Caco-2 (cell line): ENCODE results near the gene TFAM. TPM values are rescaled to one million over a fixed set of nuclear protein-coding genes. Genes with fewer than 3 reads are reported as not detected.
A peak's percentile ranks its signal among the peaks of the same experiment; 100 is the strongest.

ENCODE experiments used
- BruUV-seq: library from RNA; stranded (reverse); fragments of 400-500 nt; replicated peaks from 2 replicates; lab custom pipeline; 2021; lab: Mats Ljungman, UMichigan
- CTCF ChIA-PET: fragments of 300-600 bp; sonication (Branson Sonifier 250); formaldehyde crosslinking; loops from one replicate; lab custom pipeline; 2022; ENCODE audit warnings: antibody characterized with exemption; lab: Charles Lee
- POLR2A ChIA-PET: fragments of 300-600 bp; sonication (Branson Sonifier 250); formaldehyde crosslinking; loops from one replicate; lab custom pipeline; 2022; ENCODE audit warnings: antibody characterized with exemption; lab: Charles Lee
- DNase-seq, 2 experiments: peaks; one replicate each; pipeline versions ENCODE4 v3.0.0 to v3.0.0-alpha.2; 2020 to 2022
- H3K27me3 ChIP-seq: replicated peaks from 2 replicates; pipeline ENCODE4 v1.6.0; 2011; ENCODE audit warnings: low read length; ENCODE audit not compliant: control insufficient read depth, insufficient read depth
- H3K36me3 ChIP-seq: 2 replicates; pipeline ENCODE4 v1.5.1; 2011; ENCODE audit warnings: low read length; ENCODE audit not compliant: control insufficient read depth, insufficient read depth
- H3K4me1 ChIP-seq: fragments of 250-450 bp; sonication (Bioruptor Pico); 2 replicates; pipeline ENCODE4 v1.5.1; 2020; ENCODE audit warnings: mild to moderate bottlenecking
- H3K4me3 ChIP-seq: 2 replicates; pipeline ENCODE4 v1.5.1; 2011; ENCODE audit warnings: low read depth, mild to moderate bottlenecking, control low read depth, low read length
- H3K9me3 ChIP-seq: fragments of 250-450 bp; sonication (Bioruptor Pico); 2 replicates; pipeline ENCODE4 v1.5.1; 2020; ENCODE audit warnings: mild to moderate bottlenecking, moderate library complexity
- H3K27ac Mint-ChIP-seq: one replicate; pipeline ENCODE4 v1.8.0; 2022; ENCODE audit warnings: mixed read lengths; ENCODE audit not compliant: unreplicated experiment
- H3K27me3 Mint-ChIP-seq: one replicate; pipeline ENCODE4 v1.8.0; 2022; ENCODE audit warnings: mixed read lengths; ENCODE audit not compliant: insufficient read depth, unreplicated experiment
- H3K36me3 Mint-ChIP-seq: one replicate; pipeline ENCODE4 v1.8.0; 2022; ENCODE audit warnings: mild to moderate bottlenecking, mixed read lengths; ENCODE audit not compliant: insufficient read depth, unreplicated experiment
- H3K4me1 Mint-ChIP-seq: one replicate; pipeline ENCODE4 v1.8.0; 2022; ENCODE audit warnings: low read depth, mixed read lengths; ENCODE audit not compliant: unreplicated experiment
- H3K4me3 Mint-ChIP-seq: one replicate; pipeline ENCODE4 v1.8.0; 2022; ENCODE audit warnings: mild to moderate bottlenecking, moderate library complexity, mixed read lengths; ENCODE audit not compliant: unreplicated experiment
- H3K9me3 Mint-ChIP-seq: one replicate; pipeline ENCODE4 v1.8.0; 2022; ENCODE audit warnings: mixed read lengths; ENCODE audit not compliant: unreplicated experiment
- CTCF ChIP-seq, 2 experiments: fragments of 200-600 bp in 1 of 2; IDR thresholded peaks; 1 replicate in 1 of 2; 2 replicates in 1 of 2; pipeline versions ENCODE4 v1.5.1 to v1.8.0; 2011 to 2022; ENCODE audit warnings: antibody characterized with exemption in 1 of 2, control low read depth in 1 of 2, inconsistent platforms in 1 of 2, low read depth in 1 of 2, low read length in 1 of 2, mild to moderate bottlenecking in 1 of 2, moderate library complexity in 1 of 2; ENCODE audit not compliant: insufficient read depth in 1 of 2, severe bottlenecking in 1 of 2, unreplicated experiment in 1 of 2
- intact Hi-C: fragments of 100-400 bp; cut with micrococcal nuclease; formaldehyde crosslinking; loops from one replicate; pipeline ENCODE4 v1.10.0; 2022; ENCODE audit not compliant: unreplicated experiment
- total RNA-seq: library from RNA; stranded (reverse); gene quantifications from 2 replicates; pipeline ENCODE4 v1.2.3, GENCODE V29; 2022

Gene TFAM
- total RNA-seq, 1 experiment from 2014 or later, result 228 TPM

GRCh38 chr10:58444321-58444720, 59.1 kb downstream of the TFAM start:
- Mint-ChIP-seq H3K27ac (peak overlapping the region; percentile 27), H3K9me3 (peaks cover 27% of the 10 kb centered on the region), H3K36me3 (no peaks in the 10 kb centered on the region), H3K27me3 (no peaks in the 10 kb centered on the region), H3K4me1 (peaks cover 9% of the 10 kb centered on the region), H3K4me3 (no peak overlapping the region)
- BruUV-seq, result no TSS peak
- Histone ChIP-seq H3K27me3 (no peaks in the 10 kb centered on the region), H3K4me1 (peaks cover 17% of the 10 kb centered on the region), H3K36me3 (no peaks in the 10 kb centered on the region), H3K9me3 (peaks cover 23% of the 10 kb centered on the region), H3K4me3 (no peak overlapping the region)
- no peak for TF ChIP-seq CTCF (IDR thresholded peaks at IDR 0.05; ENCODE audit: insufficient read depth in 1 of 2, low read depth in 1 of 2, low read length in 1 of 2, severe bottlenecking in 1 of 2, unreplicated experiment in 1 of 2)
- intact Hi-C loops, result no loop called here
- DNase-seq, result no peak
- ChIA-PET POLR2A (interaction anchor here (1.0 kb wide), 1 partner anchor 68 kb away, joined by 3 read pairs; the partner anchor contains the start of gene BICC1), CTCF (no interaction called here)

- Mint-ChIP-seq H3K4me1 (peaks cover 9% of the 10 kb centered on the region), H3K4me3 (peak overlapping the region; percentile 35), H3K27me3 (no peaks in the 10 kb centered on the region), H3K27ac (peak overlapping the region; percentile 27), H3K36me3 (no peaks in the 10 kb centered on the region), H3K9me3 (peaks cover 21% of the 10 kb centered on the region)
- H3K4me3 ChIP-seq, result no peak overlapping the region
- intact Hi-C loops, result no loop called here
- no peaks in the 10 kb centered on the region for H3K27me3 ChIP-seq
- DNase-seq, result peak; percentile 30 to 53
- H3K4me1 ChIP-seq, result peaks cover 17% of the 10 kb centered on the region
- TF ChIP-seq CTCF (IDR thresholded peaks at IDR 0.05; ENCODE audit: insufficient read depth in 1 of 2, low read depth in 1 of 2, low read length in 1 of 2, severe bottlenecking in 1 of 2, unreplicated experiment in 1 of 2), result no peak
- ChIA-PET CTCF (no interaction called here), POLR2A (interaction anchor here (1.0 kb wide), 1 partner anchor 68 kb away, joined by 3 read pairs; the partner anchor contains the start of gene BICC1)
- peaks cover 25% of the 10 kb centered on the region for H3K9me3 ChIP-seq
- H3K36me3 ChIP-seq, result no peaks in the 10 kb centered on the region
- BruUV-seq, result no TSS peak
Observed at GRCh38 chr10:58444876-58445275, 59.7 kb downstream of the TFAM start.

DNA sequence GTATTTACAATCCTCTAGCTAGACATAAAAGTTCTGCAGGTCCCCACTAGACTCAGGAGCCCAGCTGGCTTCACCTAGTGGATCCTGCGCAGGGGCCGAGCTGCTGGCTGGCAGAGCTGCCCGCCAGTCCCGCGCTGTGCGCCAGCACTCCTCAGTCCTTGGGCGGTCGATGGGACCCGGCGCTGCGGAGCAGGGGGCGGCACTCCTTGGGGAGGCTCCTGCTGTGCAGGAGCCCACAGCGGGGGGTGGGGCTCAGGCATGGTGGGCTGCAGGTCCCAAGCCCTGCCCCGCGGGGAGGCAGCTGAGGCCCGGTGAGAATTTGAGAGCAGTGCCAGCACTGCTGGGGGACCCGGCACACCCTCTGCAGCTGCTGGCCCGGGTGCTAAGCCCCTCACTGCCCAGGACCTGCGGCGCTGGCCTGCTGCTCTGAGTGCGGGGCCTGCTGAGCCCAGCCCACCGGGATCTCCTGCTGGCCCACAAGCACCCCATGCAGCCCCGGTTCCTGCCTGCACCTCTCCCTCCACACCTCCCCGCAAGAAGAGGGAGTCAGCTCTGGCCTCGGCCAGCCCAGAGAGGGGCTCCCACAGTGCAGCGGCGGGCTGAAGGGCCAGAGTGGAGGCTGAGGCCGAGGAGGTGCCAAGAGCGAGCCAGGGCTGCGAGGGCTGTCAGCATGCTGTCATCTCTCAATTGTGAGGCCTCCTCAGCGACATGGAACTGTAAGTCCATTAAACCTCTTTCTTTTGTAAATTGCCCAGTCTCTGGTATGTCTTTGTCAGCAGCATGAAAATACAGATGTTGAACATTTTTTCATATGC, 63.1 kb downstream of the TFAM start:
- BruUV-seq, result no TSS peak
- no peak for DNase-seq
- Mint-ChIP-seq H3K4me1 (peaks cover 14% of the 10 kb centered on the region), H3K36me3 (no peaks in the 10 kb centered on the region), H3K9me3 (peaks cover 10% of the 10 kb centered on the region), H3K27me3 (no peaks in the 10 kb centered on the region), H3K4me3 (no peak overlapping the region), H3K27ac (no peak overlapping the region)
- CTCF ChIA-PET, result no interaction called here
- TF ChIP-seq CTCF (IDR thresholded peaks at IDR 0.05; ENCODE audit: insufficient read depth in 1 of 2, low read depth in 1 of 2, low read length in 1 of 2, severe bottlenecking in 1 of 2, unreplicated experiment in 1 of 2), result no peak
- Histone ChIP-seq H3K4me1 (peaks cover 26% of the 10 kb centered on the region), H3K4me3 (no peak overlapping the region), H3K36me3 (no peaks in the 10 kb centered on the region), H3K9me3 (peaks cover 25% of the 10 kb centered on the region), H3K27me3 (no peaks in the 10 kb centered on the region)
- POLR2A ChIA-PET, result interaction anchor here (0.6 kb wide), 1 partner anchor 212 kb away, joined by 4 read pairs; no protein-coding TSS in a partner anchor
- intact Hi-C loops, result no loop called here

Other genes with a start within 250 kb of the TFAM start
- 18.0 and 18.3 TPM in 2 replicates for gene IPMK, start 117.5 kb upstream of the TFAM start, total RNA-seq
- gene CISD1, start 116.2 kb upstream of the TFAM start, total RNA-seq, result 98.3 and 99.3 TPM in 2 replicates
- 35.1 and 39.7 TPM in 2 replicates for gene UBE2D1, start 50.4 kb upstream of the TFAM start, total RNA-seq
- gene BICC1, start 127.5 kb downstream of the TFAM start, total RNA-seq, result 118 and 122 TPM in 2 replicates